Pons (tissue), 1 donor: ENCODE data around the gene LAGE3.

Experiments used
- DNase-seq: peaks from one replicate; pipeline ENCODE4 v3.0.0-alpha.2; 2016; ENCODE audit warnings: low spot score

LAGE3 gene

GRCh38 chrX:154476821-154477220 lies 2.3 kb downstream of the LAGE3 start:
- no peak for DNase-seq

DNA sequence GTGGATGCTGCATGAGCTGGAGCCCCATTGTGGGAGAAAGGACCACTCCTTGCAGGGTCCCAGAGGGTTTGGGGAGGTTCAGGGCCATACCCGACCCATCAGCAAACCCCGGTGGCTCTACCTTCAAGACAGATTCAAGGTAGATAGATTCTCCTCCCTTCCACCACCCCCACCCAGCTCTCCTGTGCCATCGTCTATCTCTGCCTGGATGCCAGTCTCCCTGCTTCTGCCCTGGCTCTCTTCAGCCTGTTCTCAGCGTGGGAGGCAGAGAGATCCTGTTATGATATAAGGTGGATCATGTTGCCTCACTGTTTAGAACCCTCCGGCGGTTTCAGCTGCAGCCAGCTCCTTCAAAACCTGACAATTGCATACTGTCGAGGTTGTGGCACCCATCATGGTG lies 5.4 kb downstream of the LAGE3 start:
- DNase-seq: no peak

- no peak for DNase-seq
Observed at GRCh38 chrX:154472685-154473632, 6.1 kb downstream of the LAGE3 start.

GRCh38 chrX:154471839-154472684 lies 7.0 kb downstream of the LAGE3 start:
- no peak for DNase-seq

DNA sequence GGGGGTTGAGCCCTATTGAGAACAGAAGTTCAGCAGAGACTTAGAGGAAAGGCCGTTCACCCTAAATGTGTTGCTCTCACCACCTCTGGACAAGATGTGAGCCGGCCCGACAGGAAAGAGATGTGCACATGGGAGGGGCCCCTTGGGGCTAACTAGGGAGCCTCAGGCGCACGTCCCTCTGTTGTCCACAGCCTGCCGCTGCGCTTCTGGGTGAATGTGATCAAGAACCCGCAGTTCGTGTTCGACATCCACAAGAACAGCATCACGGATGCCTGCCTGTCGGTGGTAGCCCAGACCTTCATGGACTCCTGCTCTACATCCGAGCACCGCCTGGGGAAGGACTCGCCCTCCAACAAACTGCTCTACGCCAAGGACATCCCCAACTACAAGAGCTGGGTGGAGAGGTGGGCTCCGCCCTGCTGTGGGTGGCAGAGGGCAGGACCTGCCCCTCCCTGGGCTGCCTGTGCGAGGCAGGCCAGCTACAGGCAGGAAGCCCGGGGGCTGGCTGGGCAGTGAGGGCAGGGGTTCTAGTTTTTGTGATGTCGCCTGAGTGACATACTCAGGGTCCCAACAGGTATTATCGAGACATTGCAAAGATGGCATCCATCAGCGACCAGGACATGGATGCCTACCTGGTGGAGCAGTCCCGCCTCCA lies 8.0 kb downstream of the LAGE3 start:
- no peak for DNase-seq

DNA sequence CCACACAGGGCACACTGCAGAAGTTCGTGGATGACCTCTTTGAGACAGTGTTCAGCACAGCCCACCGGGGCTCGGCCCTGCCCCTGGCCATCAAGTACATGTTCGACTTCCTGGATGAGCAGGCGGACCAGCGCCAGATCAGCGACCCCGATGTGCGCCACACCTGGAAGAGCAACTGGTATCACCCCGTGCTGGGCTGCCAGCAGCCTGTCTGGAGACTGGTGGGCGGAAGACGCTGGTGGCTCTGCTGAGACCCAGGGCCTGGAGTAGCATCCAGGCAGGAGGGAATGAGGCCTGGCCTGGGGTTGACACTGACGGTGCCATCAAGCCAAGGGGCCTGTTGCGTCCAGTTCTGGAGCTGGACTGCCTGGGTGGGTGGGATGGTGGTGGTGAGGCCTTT lies 8.6 kb downstream of the LAGE3 start:
- no peak for DNase-seq

- no peak for DNase-seq
Observed at GRCh38 chrX:154469880-154470279, 9.2 kb downstream of the LAGE3 start.

- no peak for DNase-seq
Observed at GRCh38 chrX:154469114-154469513, 10.0 kb downstream of the LAGE3 start.

DNA sequence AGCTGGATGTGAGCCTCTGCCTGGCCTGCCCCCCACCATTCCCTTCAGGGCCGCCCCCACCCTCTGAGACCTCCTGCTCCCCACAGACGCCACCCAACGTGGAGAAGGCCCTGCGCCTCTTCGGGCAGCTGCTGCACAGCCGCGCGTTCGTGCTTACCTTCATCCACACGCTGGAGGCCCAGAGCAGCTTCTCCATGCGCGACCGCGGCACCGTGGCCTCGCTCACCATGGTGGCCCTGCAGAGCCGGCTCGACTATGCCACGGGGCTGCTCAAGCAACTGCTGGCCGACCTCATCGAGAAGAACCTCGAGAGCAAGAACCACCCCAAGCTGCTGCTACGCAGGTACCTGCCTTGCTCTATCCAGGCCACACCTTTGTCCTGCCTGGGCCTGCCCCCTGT lies 10.9 kb downstream of the LAGE3 start:
- no peak for DNase-seq

- DNase-seq: no peak
Observed at GRCh38 chrX:154467556-154467955, 11.5 kb downstream of the LAGE3 start.

DNA sequence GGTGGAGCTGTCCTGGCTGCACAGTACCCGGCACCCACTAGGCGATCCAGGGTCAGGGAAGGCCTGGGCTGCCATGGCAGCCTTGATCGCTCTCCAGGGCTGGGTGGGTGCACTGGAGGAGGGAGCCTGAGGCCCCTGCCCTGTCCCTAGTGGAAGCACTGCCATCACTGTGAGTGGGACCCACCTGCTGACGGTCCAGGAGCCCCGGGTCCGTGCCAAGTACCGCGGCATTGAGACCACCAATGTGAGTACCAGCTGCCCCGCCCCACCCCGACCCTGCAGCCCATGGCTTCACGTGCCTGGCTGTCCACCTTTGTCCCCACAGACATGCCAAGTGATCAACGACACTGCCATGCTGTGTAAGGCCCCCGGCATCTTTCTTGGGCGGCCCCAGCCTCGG lies 12.2 kb downstream of the LAGE3 start:
- DNase-seq: no peak

GRCh38 chrX:154466036-154466435 lies 13.0 kb downstream of the LAGE3 start:
- no peak for DNase-seq

- no peak for DNase-seq
Observed at GRCh38 chrX:154465601-154466000, 13.5 kb downstream of the LAGE3 start.

DNA sequence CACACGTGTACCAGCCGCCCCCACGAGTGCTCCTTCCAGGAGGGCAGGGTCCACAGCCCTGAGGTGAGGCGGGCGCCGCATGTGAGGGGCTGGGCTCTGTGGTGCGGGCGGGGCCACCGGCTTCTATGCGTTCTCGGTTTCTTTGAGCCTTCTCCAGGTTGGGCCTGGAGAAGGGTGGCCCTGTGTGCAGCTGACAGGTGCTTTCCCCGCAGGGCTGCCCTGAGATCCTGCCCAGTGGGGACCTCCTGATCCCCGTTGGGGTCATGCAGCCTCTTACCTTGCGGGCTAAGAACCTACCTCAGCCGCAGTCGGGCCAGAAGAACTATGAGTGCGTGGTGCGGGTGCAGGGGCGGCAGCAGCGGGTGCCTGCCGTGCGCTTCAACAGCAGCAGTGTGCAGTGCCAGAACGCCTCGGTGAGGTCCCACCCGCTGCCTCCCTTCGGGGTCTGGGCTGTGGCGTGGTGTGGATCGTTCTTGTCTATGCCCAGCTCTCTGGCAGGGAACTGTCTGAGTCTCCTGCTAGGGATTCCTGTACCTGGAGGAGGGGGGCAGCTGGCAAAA lies 14.2 kb downstream of the LAGE3 start:
- DNase-seq: no peak

GRCh38 chrX:154463611-154464220 lies 15.4 kb downstream of the LAGE3 start:
- no peak for DNase-seq

DNA sequence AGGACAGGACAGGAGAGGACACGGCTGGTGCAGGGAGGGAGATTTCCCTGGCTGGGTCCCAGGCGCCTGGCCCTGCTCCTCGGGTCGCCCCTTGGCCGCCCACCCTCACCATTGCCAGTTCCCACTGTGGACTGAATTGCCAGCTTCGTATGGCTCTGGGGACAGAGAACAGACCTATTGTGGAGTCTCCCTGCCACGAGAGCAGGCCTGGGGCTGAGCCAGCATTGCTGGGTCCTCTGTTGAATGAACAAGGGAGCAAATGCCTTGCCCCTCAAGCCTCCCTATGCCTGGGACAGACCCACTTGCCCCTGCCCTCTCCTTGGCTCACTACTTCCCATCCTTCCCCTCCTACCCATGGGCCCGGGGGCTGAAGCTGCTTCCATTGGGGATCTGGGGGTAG lies 16.7 kb downstream of the LAGE3 start:
- peak; percentile 75 for DNase-seq

GRCh38 chrX:154460326-154460725 lies 18.8 kb downstream of the LAGE3 start:
- no peak for DNase-seq

- DNase-seq: no peak
Observed at GRCh38 chrX:154459832-154460231, 19.2 kb downstream of the LAGE3 start.

DNA sequence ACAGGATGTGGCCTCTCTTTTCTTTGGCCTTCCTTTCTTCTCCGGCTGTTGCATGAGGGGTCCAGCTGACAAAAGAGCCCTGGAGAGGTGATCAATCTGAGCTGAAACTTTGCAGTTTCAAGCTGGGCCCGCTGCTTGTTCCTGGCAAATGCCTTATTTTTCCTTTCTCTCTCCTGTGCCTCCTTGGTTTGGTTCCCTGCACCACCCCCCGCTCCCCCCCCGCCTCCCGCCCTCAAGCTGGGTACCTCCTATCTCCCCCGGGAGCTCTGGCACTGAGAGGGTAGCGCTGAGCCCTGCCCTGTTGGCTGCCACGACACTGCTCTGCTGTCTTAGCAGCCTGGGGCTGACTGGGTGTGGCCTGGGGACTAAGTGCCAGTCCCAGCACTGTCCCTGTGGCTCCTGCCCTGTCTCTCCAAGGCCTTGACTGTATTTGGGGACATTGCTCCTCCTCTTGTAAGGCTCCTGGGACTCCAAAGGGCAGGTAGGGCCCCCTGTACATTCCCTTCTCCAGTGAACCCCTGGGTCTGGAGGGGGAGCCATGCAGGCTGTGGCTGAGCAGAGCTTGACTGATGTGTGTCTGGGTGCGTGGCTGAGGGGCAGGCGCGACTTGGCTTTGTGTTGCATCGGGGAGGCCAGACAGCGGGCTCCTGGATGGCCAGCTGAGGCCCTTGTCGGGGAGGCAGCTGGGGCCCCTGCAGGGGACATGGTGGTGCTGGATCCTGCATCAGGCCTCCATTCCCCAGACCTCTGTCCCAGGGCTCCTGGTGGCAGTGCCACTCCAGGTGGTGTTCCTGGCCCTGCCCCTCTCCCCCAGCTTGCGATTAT lies 19.9 kb downstream of the LAGE3 start:
- DNase-seq: no peak

- no peak for DNase-seq
Observed at GRCh38 chrX:154458116-154458953, 20.7 kb downstream of the LAGE3 start, which contains the start of gene PLXNA3. Gene PLXNA3 (plus strand): TSS chrX:154458281. CDS start chrX:154460184, 1,903 bp downstream.
